Occipital lobe (tissue), 2 donors: ENCODE data around the gene PLD4. TPM values are rescaled to one million over a fixed set of nuclear protein-coding genes. Genes with fewer than 3 reads are reported as not detected.

Experiments
- DNase-seq: peaks from one replicate; lab custom pipeline; 2025; lab: John Stamatoyannopoulos, UW
- total RNA-seq: library from RNA; depleted of rRNA; stranded (reverse); fragments of >200 nt; gene quantifications from one replicate; pipeline ENCODE4 v1.2.3, GENCODE V29; 2014

The PLD4 gene
- total RNA-seq, 1 donor from 2014 or later, result 5.8 TPM

DNA sequence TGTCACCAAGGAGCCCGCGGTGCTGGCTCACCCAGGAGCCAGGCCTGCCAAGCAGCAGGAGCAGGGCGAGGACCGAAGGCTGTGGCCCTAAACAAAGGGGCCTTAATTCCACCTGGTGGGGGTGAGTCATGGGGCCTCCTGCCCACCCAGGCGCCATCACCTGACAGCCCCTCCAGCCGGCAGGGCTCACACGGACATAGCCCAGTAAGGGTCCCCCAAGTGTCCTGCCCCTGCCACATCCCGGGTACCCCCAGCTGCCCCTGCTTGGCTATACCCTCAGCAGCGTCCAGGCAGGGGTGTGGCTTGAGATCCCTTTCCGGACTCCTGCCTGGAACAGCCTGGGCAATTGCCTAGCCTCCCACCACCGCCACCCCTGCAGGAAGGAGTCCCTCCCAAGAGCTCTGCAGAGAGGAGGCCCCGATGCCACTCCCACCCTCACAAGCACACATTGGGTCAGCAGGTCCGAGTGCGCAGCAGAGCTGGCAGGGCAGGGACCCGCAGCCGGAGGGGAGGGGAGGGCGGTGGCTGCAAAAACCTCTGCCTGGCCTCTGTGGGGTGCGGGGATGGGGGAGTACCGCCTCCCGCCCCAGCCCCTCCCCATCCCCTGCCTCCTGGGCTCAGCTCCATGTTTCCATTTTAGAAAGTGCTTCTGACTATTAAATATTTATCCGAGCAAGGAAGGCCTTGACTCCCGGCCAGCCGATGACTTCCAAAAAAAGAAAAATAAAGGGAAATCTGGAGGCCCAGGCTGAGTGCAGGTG is 48.9 kb downstream of the PLD4 start:
- no peak for DNase-seq

DNA sequence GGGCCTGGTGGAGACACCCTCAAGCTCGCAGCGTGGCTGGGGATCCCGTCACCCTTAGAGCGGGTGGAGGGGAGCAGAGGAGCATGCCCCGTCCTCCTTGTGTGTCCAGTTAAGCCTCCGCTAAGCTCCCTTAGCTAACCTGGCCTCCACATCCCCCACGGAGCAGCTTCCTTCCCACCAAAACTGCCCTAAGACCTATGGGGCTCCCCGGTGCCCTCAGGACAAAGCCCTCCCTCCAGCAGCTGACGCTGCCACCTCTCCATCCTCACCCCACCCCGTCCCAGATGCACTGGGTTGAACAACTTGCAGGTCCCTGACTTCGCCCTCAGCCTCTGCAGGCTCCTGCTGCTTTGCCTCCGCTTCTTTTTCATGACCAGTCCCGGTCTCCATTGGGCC is 49.5 kb downstream of the PLD4 start:
- DNase-seq, result no peak

DNA sequence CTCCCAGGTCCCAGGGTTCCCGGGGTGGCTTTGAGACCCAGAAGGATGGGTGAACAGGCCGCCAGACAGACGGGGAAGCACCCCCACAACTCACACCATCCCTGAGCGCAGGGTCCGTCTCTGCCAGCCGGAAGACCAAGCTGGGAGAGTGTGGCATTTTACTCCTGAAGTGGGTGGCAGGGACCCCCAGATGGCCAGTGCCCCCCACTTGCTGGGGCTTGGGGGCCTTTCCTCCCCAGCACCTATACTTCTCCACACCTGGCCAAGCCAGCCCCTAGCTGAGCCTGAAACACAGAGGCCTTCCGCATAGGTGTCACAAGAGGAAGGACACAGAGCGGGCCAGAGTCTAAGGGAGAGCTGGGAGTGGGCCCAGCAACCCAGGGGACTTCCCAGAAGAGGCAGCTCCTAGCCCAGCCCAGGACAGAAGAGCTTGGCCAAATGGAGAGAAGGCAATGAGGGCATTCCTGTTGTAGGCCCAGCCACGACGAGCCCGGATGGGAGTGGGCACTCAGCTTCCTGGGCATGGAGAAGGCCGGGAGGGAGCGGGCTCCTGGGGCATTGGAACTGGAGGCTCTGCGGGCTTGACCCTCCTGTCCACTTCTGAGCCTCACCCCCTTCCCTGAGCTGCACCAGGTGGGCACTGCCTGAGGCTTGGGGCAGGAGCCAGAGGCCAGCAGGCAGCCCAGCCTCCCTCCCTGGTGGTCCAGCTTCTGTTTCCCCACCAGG is 50.1 kb downstream of the PLD4 start:
- DNase-seq, result no peak

- DNase-seq, result no peak
Observed at GRCh38 chr14:104975481-104976197, 51.0 kb downstream of the PLD4 start.

DNA sequence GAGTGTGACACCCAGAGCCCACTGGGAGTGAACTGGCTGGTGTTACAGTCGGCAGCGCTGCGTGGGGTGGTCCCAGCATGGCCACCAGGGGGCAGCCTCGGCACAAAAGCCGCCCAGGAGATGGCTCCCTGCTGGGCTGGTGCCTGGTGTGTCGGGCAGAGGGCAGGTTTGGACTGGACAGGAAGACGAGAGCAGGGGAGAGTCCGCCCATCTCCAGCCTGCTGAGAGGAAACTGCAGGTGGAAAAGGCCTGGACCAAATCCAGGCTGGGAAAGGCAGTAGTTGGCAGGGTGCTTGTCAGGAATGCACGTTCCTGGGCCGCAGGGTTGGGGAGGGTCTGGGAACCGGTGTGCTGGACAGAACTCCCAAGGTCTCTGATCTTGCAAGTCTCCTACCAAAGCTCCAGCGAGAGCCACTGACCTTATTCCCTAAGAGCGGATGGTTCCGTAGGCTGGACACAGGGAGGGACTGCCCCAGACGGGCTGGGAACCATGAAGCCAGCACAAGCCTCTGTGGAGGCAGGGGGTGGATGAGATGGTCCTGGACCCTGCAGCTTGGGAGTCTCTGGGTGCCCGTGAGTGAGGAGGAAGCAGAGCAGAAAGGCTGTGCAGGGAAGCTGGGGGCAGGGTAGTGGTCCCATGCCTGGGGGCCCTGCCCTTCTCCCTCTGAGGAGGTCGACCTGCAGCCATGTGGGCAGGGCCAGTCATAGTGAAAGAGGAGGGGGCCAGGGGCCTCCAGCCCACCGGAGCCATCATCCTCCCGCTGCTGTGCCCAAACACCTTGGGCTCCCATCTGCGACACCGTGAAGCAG is 51.7 kb downstream of the PLD4 start:
- no peak for DNase-seq

GRCh38 chr14:104977008-104977680 is 52.5 kb downstream of the PLD4 start:
- DNase-seq, result no peak

GRCh38 chr14:104977681-104978653 is 53.3 kb downstream of the PLD4 start, which contains the start of gene AHNAK2:
AHNAK2 (minus strand) TSS chr14:104978374; CDS start chr14:104978237, 137 bp downstream.
- DNase-seq, result no peak

GRCh38 chr14:104978746-104979691 is 54.3 kb downstream of the PLD4 start:
- DNase-seq, result no peak

GRCh38 chr14:104979758-104980610 is 55.3 kb downstream of the PLD4 start:
- no peak for DNase-seq

- no peak for DNase-seq
Observed at GRCh38 chr14:104980611-104981531, 56.2 kb downstream of the PLD4 start.

DNA sequence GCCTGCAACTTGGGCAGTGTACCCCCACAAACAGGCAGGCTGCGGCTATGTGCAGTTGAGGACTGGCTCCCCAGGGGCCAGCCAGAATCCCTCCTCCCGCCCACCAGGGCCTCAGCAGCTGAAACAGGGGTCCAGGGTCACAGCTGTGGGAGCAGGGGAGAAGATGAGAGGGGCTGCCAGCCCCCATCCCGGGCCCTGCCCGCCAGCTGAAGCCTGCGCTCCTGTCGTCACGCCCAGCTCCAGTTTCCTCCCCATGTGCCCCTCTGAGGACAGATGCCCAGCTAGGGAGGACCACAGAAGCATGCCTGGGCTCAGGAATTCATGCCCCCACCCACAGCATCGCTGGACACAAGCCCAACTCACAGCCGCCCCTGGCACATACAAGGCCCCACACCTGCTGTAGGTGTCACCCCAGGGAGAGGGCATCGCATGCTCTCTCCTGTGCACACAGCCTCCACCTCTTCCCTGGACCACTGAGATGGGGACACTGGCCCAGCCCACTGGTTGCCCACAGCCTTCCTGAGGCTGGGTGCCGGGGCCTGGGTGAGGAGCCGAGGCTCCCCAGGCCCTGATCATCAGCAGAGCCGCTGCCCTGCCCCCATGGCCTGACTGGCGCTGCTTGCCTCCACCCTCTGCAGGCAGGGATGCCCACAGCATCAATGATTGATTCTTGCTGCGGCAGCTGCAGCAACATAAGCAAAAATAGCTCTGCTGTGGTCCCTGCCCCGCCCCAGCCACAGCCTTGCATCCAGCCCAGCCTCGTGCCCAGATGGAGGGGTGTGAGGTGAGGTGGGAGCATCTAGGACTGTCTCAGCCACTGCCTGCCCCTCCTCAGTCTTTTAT is 57.2 kb downstream of the PLD4 start:
- DNase-seq, result no peak

DNA sequence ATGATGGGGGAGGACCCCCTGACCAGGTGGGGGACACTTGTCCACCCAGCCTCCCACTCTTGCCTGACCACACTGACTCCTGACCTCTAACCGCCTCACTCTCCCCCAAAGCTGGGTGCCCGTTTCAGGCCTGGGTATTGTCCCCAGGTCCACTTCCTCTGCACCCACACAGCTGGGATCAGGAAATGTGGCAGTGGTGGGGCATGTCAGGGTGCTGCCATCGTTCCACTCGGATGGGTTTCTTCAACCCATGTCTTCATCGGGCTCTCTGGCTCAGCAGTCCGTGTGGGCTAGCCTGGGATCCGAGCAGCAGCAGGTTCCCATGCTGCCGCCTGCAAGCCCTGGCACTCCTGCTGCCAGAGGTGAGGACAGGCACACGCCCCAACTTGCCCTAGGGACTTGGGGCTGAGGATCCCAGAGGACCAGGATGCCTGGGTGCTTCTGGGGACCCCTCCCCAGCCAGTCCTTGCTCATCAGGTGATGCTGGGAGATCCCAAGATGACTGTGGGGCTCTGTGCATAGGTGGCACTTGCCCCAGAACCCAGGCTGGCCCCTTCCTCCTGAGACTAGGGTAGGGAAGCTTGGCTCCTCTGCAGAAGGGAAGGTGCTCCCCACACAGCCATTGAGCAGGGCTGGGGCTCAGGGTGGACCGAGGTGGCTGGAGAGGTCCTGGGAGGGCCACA is 58.0 kb downstream of the PLD4 start:
- no peak for DNase-seq
